K562 (cell line): ENCODE data around the gene DLGAP1.

Source experiments
- ATF6 ChIP-seq: sonication (generic); formaldehyde crosslinking; IDR thresholded peaks from 2 replicates; pipeline ENCODE4 v1.4.0; 2020; ENCODE audit warnings: mild to moderate bottlenecking, missing genetic modification reagents
- CTCF ChIP-seq, 3 experiments: IDR thresholded peaks in 2 of 3; conservative IDR thresholded peaks in 1 of 3; 2 replicates each; pipeline ENCODE4 v1.5.1; 2011 to 2012; ENCODE audit warnings: low read length in 3 of 3, mild to moderate bottlenecking in 3 of 3, control low read depth in 2 of 3, improper control_type of control experiment in 1 of 3, inconsistent platforms in 1 of 3, low read depth in 1 of 3, mixed read lengths in 1 of 3, moderate library complexity in 1 of 3; ENCODE audit not compliant: insufficient read depth in 2 of 3
- EP300 ChIP-seq: IDR thresholded peaks from 2 replicates; pipeline ENCODE4 v1.6.1; 2012; ENCODE audit warnings: low read length, improper control_type of control experiment
- FOS ChIP-seq: IDR thresholded peaks from 3 replicates; pipeline ENCODE4 v1.6.1; 2011; ENCODE audit not compliant: insufficient read length; ENCODE audit errors: extremely low read depth
- JUNB ChIP-seq: fragments of 450-650 bp; formaldehyde crosslinking; conservative IDR thresholded peaks from 2 replicates; pipeline ENCODE4 v1.4.0; 2020; ENCODE audit warnings: mild to moderate bottlenecking
- MEF2A ChIP-seq: IDR thresholded peaks from 2 replicates; pipeline ENCODE4 v1.6.1; 2011; ENCODE audit warnings: low read depth, mild to moderate bottlenecking, low read length, moderate library complexity; ENCODE audit not compliant: control insufficient read depth
- POLR2A ChIP-seq: fragments of 450-650 bp; conservative IDR thresholded peaks from 2 replicates; pipeline ENCODE4 v1.6.1; 2016
- PRDM10 ChIP-seq: fragments of 450-650 bp; IDR thresholded peaks from 2 replicates; pipeline ENCODE4 v1.6.1; 2018; ENCODE audit not compliant: partially characterized antibody
- SOX6 ChIP-seq: fragments of 450-650 bp; IDR thresholded peaks from 2 replicates; pipeline ENCODE4 v1.6.1; 2014; ENCODE audit warnings: mild to moderate bottlenecking
- SP1 ChIP-seq: sonication (generic); formaldehyde crosslinking; IDR thresholded peaks from 2 replicates; pipeline ENCODE4 v1.8.1; 2022; ENCODE audit warnings: mild to moderate bottlenecking, missing genetic modification reagents
- ZKSCAN1 ChIP-seq: fragments of 150-350 bp; IDR thresholded peaks from 2 replicates; pipeline ENCODE4 v1.6.1; 2016; ENCODE audit warnings: low read depth, low read length

GRCh38 chr18:3794537-3795348 lies 660.4 kb downstream of the DLGAP1 start:
- TF ChIP-seq POLR2A (no peak), SOX6 (no peak), FOS (no peak), JUNB (no peak), EP300 (no peak), ZKSCAN1 (no peak), CTCF (IDR thresholded peaks at IDR 0.05 in 2 of 3, conservative IDR thresholded peaks at IDR 0.05 in 1 of 3; ENCODE audit: insufficient read depth in 2 of 3, low read depth in 1 of 3, low read length in 3 of 3) (no peak), SP1 (CRISPR knock-in tag) (no peak), ATF6 (no peak), MEF2A (no peak), PRDM10 (no peak)
